ENCODE data around the gene C3orf20.

DNA sequence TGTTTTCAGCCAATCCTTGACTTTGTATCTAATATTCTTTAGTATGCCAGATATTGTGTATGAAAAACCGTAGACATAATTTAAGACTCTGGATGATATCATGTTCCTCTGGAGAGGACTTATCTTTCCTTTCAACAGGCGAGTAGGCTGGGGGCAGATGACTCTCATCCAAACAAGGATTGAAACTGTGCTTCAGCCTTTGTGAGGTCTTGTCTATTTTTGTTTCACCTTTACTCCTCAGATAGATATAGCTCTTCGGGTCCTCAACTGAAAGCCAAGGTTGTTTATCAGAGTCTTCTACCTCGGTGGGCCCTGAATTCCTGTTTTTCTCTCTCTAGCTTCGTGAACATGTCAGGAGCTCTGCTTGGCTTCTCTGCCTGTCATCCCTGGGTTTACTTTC lies 66.0 kb downstream of the C3orf20 start:
- TF ChIP-seq SP1 (IDR thresholded peaks at IDR 0.05) = no peak
- no peak for TF ChIP-seq NFRKB (IDR thresholded peaks at IDR 0.05)
- no peak for TF ChIP-seq FOXA1 (IDR thresholded peaks at IDR 0.05)
